PC-3 (cell line): ENCODE measurements around the gene PRKRIP1.

Experiments used
- EZH2 ChIP-seq: fragments of 300-600 bp; sonication (generic); IDR thresholded peaks from one replicate; pipeline ENCODE4 v1.6.1; 2017; ENCODE audit warnings: antibody characterized with exemption, mild to moderate bottlenecking, low read length; ENCODE audit not compliant: unreplicated experiment
- EZH2phosphoT487 ChIP-seq: fragments of 300-600 bp; sonication (generic); IDR thresholded peaks from 2 replicates; pipeline ENCODE4 v1.6.1; 2018; ENCODE audit warnings: mild to moderate bottlenecking, antibody characterized with exemption, low read length, borderline replicate concordance
- TF ChIP-seq, protein P1 (sequence below): fragments of 300-600 bp; sonication (generic); conservative IDR thresholded peaks from 2 replicates; pipeline ENCODE4 v1.5.1; 2017; ENCODE audit warnings: antibody characterized with exemption, low read depth, mild to moderate bottlenecking, low read length

DNA sequence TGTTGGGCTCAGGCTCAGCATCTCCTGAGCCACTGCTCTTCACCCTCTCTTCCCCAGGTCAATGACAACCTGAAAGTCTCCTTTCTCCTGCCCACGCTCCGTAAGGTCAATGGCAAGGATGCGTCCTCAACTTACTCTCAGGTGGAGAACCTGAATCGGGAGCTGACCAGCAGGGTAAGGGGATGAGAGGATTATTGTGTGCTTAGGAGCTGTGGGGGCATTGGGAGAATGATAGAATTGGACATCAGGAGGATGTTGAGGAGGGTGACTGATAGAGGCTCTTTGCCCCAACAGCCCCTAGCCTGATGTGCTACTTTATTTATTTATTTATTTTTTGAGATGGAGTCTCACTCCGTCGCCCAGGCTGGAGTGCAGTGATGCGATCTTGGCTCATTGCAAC, 69.9 kb downstream of the PRKRIP1 start:
- no peak for TF ChIP-seq EZH2
- TF ChIP-seq, protein P1, sequence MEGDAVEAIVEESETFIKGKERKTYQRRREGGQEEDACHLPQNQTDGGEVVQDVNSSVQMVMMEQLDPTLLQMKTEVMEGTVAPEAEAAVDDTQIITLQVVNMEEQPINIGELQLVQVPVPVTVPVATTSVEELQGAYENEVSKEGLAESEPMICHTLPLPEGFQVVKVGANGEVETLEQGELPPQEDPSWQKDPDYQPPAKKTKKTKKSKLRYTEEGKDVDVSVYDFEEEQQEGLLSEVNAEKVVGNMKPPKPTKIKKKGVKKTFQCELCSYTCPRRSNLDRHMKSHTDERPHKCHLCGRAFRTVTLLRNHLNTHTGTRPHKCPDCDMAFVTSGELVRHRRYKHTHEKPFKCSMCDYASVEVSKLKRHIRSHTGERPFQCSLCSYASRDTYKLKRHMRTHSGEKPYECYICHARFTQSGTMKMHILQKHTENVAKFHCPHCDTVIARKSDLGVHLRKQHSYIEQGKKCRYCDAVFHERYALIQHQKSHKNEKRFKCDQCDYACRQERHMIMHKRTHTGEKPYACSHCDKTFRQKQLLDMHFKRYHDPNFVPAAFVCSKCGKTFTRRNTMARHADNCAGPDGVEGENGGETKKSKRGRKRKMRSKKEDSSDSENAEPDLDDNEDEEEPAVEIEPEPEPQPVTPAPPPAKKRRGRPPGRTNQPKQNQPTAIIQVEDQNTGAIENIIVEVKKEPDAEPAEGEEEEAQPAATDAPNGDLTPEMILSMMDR: no peak
- no peak for TF ChIP-seq EZH2phosphoT487
